GM19193 (cell line): Measurements from ENCODE around the gene LTV1.

Experiments
- POLR2A ChIP-seq: IDR thresholded peaks from 4 replicates; pipeline ENCODE4 v1.6.1; 2011; ENCODE audit not compliant: insufficient read depth, insufficient read length; ENCODE audit errors: extremely low read depth

The LTV1 gene

GRCh38 chr6:143839196-143839595 lies 3.9 kb upstream of the LTV1 start:
- no peak for TF ChIP-seq POLR2A

DNA sequence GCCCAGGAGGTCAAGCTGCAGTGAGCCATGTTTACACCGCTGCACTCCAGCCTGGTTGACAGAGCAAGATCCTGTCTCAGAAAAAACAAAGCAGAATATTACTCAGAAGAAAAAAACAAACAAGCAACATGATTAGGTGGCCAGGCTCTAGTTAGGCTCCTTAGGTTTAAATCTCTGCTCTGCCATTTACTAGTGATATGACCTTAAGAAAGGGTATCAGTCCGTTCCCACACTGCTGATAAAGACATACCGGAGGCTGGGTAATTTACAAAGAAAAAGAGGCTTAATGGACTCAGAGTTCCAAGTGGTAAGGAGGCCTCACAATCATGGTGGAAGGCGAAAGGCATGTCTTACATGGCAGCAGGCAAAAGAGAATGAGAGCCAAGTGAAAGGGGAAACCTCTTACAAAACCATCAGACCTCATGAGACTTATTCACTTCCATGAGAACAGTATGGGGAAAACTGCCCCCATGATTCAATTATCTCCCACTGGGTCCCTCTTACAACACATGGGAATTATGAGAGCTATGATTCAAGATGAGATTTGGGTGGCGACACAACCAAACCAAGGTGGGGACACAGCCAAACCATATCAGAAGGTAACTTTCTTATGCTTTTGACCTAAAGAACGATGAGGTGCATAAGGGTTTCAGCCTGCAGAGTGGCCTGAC lies 2.4 kb upstream of the LTV1 start:
- no peak for TF ChIP-seq POLR2A

DNA sequence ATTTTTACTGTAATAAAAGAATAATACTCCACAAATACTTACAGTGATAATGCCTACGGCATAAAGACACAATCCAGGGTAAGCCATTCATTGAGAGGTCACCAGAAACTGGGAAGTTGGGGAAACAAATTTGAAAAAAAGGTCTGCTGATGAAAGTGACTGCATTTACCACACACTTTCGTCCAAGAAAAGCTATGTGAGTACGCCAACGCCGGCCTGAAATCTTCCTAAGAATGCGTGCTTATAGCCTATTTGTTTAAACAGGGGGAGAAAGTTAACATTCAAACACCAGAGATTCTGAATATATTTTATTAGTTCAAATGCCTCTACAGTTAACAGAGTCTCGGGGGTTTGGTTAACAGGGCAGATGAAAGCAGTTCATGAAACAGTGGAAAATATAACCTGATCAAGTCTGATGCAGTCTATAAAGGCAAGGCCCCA lies 657 bp upstream of the LTV1 start:
- no peak for TF ChIP-seq POLR2A

GRCh38 chr6:143843677-143843999 lies 500 bp downstream of the LTV1 start:
- no peak for TF ChIP-seq POLR2A

GRCh38 chr6:143844006-143844405 lies 868 bp downstream of the LTV1 start:
- no peak for TF ChIP-seq POLR2A

DNA sequence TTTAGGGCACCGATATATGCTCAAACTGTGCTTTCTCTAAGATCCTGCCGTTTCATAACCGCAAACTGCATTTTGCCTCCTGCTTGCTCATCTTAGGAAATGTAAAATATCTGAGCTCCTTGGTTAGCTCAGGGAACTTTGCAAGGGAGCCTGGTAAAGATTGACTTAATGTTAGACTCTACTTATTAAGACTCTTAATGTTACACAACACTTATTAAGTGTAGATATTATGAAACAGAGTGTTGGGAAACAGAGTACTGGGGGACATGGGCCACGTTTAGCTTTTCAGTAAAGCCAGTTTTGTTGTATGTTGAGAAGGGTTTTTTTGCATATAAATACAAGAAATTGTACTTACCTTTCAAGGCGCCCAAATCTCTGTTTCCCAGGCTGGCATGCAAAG lies 1.9 kb downstream of the LTV1 start:
- no peak for TF ChIP-seq POLR2A

- TF ChIP-seq POLR2A: no peak
These were observed 14.5 kb downstream of the LTV1 start for GRCh38 chr6:143857651-143858050.

GRCh38 chr6:143859891-143860660 lies 16.9 kb downstream of the LTV1 start:
- no peak for TF ChIP-seq POLR2A

- TF ChIP-seq POLR2A: no peak
These were observed 20.6 kb downstream of the LTV1 start for GRCh38 chr6:143863771-143864170.

DNA sequence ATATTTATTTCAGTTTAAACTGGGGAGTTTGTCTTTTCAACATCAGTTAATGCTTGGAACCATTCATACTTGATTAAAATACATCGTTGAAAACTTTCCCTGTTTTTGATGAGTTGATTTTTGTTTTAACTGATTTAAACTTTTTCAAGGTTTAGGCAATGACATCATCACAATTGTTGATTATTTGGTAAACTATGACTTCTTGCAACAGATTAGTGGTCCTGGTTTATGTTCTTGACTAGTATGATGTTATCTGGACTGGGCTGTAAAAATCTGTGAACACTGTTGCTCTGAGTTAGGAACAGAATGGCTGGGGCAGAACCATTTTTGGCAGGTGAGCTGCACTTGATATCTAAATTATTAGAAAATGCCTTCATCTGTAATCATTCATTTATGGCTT lies 21.1 kb downstream of the LTV1 start, which contains the start of gene ZC2HC1B:
TSS of gene ZC2HC1B (plus strand) at position 241 of the 400 bp plus-strand sequence. CDS start at position 307, 66 bp downstream.
- no peak for TF ChIP-seq POLR2A

- TF ChIP-seq POLR2A: no peak
These were observed 24.1 kb downstream of the LTV1 start for GRCh38 chr6:143867236-143867635.

DNA sequence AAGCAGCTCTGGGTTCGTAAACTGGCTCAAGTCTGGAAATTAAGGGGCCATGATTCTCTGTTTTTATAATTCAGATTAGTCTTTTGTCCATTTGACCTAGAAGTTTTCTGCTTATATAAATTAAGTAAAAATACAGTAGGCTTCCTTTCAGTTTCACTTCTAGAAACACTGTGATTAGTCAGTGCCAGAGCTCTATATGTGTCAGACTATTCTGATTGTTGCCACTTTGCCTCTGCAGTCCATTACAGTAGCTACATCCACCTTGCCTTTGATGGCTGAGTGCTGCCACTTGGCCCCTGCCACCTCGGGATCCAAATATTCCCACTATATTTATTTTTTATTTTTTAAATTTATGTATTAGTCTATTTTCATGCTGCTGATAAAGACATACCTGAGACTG lies 29.1 kb downstream of the LTV1 start:
- no peak for TF ChIP-seq POLR2A

DNA sequence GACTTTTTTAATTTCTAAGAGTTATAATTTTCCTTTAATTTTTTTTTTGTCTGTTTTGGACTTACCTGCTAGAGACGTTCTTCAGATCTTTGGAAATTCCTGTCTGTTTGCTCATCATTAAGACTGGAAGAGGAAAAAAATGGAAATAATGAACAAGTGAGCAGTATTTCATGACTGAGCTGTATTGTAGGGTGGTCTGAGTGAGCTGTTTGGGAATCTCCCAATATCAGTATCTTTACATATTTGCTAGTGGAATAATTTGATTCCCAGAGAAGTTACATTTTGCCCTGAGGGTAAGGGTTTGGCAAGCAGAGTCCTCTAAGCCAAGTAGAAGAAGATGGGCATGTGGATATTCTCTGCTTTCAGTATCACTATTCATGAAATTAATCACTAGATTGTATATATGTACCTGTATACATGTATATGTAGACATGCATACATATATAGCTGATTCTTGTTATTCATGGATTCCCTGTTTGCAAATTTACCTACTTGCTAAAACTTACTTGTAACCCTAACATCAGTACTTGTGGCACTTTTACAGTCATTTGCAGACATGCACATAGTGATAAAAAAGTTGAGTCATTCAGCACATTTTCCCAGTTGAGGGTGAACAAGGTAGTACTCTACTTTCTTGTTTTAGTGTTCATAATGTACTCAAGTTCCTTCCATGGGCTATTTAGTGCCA lies 34.6 kb downstream of the LTV1 start:
- no peak for TF ChIP-seq POLR2A

DNA sequence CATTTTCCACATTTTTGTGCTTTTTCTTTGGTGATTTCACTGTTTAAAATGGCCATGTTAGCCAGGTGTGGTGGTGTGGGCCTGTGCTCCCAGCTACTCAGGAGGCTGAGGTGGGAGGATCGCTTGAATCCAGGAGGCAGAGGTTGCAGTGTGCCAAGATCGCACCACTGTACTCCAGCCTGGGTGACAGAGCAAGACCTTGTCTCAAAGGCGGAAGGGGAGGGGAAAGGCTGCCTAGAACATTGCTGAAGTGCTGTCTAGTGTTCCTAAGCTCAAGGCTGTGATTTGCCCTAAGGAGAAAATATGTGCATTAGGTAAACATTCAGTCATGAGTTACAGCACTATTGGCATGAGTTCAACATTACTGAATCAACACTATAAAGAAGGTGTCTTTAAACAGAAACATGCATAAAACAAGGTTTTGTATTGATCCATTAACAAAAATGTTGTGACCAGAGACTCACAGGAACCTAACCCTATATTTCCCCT lies 35.2 kb downstream of the LTV1 start:
- TF ChIP-seq POLR2A: no peak

DNA sequence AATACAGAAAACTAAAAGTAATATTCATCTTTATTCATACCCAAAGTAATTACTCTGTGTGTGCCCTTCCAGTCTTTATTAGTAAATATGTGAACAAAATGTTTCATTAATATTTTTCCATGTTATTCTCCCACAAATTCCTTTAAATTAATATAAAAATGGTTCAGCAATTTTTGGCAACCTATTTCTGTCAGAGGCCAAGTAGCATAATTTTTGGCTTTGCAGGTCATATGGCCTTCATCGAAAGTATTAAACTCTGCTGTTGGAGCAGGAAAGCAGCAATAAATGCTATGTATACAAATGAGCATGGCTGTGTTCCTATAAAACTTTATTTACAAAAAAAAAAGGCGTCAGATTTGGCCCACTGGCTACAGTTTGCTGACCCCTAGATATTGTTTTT lies 37.3 kb downstream of the LTV1 start:
- TF ChIP-seq POLR2A: no peak
